A549 (cell line): ENCODE data around the gene KCNIP3.

ENCODE experiments used
- TF ChIP-seq, protein P1 (sequence below): fragments of 200-600 bp; sonication (generic); IDR thresholded peaks from 2 replicates; pipeline ENCODE4 v1.6.1; 2016; ENCODE audit warnings: antibody characterized with exemption, mild to moderate bottlenecking, moderate library complexity
- TF ChIP-seq, protein P2 (sequence below): fragments of >200 bp; sonication (Bioruptor Twin); formaldehyde crosslinking; IDR thresholded peaks from 3 replicates; pipeline ENCODE4 v1.5.1; 2016
- TF ChIP-seq, protein P3 (sequence below): IDR thresholded peaks from 2 replicates; pipeline ENCODE4 v1.6.1; 2012

DNA sequence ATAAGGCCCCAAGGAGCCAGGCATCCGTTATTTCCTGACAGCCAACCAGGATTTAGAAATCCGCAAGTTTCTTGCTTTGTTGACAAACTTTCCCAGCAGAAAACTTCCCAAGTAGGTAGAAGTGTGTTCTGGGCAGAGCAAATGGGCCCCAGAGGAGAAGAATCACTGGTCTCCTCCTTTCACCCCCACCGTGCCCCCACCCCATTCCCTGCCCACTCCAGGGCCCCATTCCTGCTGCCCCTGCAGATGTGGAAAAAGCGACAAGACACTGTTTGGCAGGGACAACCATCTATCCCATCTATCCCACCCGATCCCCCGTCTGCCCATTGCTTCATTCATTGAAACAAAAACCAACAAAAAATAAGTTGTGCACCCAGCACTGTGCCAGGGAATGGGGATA, 95.2 kb downstream of the KCNIP3 start:
- TF ChIP-seq, protein P1, sequence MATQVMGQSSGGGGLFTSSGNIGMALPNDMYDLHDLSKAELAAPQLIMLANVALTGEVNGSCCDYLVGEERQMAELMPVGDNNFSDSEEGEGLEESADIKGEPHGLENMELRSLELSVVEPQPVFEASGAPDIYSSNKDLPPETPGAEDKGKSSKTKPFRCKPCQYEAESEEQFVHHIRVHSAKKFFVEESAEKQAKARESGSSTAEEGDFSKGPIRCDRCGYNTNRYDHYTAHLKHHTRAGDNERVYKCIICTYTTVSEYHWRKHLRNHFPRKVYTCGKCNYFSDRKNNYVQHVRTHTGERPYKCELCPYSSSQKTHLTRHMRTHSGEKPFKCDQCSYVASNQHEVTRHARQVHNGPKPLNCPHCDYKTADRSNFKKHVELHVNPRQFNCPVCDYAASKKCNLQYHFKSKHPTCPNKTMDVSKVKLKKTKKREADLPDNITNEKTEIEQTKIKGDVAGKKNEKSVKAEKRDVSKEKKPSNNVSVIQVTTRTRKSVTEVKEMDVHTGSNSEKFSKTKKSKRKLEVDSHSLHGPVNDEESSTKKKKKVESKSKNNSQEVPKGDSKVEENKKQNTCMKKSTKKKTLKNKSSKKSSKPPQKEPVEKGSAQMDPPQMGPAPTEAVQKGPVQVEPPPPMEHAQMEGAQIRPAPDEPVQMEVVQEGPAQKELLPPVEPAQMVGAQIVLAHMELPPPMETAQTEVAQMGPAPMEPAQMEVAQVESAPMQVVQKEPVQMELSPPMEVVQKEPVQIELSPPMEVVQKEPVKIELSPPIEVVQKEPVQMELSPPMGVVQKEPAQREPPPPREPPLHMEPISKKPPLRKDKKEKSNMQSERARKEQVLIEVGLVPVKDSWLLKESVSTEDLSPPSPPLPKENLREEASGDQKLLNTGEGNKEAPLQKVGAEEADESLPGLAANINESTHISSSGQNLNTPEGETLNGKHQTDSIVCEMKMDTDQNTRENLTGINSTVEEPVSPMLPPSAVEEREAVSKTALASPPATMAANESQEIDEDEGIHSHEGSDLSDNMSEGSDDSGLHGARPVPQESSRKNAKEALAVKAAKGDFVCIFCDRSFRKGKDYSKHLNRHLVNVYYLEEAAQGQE = no peak
- TF ChIP-seq, protein P2, sequence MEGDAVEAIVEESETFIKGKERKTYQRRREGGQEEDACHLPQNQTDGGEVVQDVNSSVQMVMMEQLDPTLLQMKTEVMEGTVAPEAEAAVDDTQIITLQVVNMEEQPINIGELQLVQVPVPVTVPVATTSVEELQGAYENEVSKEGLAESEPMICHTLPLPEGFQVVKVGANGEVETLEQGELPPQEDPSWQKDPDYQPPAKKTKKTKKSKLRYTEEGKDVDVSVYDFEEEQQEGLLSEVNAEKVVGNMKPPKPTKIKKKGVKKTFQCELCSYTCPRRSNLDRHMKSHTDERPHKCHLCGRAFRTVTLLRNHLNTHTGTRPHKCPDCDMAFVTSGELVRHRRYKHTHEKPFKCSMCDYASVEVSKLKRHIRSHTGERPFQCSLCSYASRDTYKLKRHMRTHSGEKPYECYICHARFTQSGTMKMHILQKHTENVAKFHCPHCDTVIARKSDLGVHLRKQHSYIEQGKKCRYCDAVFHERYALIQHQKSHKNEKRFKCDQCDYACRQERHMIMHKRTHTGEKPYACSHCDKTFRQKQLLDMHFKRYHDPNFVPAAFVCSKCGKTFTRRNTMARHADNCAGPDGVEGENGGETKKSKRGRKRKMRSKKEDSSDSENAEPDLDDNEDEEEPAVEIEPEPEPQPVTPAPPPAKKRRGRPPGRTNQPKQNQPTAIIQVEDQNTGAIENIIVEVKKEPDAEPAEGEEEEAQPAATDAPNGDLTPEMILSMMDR = no peak
- TF ChIP-seq, protein P3, sequence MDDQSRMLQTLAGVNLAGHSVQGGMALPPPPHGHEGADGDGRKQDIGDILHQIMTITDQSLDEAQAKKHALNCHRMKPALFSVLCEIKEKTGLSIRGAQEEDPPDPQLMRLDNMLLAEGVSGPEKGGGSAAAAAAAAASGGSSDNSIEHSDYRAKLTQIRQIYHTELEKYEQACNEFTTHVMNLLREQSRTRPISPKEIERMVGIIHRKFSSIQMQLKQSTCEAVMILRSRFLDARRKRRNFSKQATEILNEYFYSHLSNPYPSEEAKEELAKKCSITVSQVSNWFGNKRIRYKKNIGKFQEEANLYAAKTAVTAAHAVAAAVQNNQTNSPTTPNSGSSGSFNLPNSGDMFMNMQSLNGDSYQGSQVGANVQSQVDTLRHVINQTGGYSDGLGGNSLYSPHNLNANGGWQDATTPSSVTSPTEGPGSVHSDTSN = no peak
